Neural crest cell (in vitro differentiated cells): ENCODE data around the gene SPEG. TPM values are rescaled to one million over a fixed set of nuclear protein-coding genes. Genes with fewer than 3 reads are reported as not detected.

Experiments used
- DNase-seq: peaks from one replicate; pipeline ENCODE4 v3.0.0; 2021; ENCODE audit warnings: low read depth, mixed read lengths, low spot score
- H3K27ac Mint-ChIP-seq: one replicate; pipeline ENCODE4 v1.8.0; 2021; ENCODE audit warnings: mild to moderate bottlenecking, mixed read lengths; ENCODE audit not compliant: unreplicated experiment
- H3K27me3 Mint-ChIP-seq: 2 replicates; pipeline ENCODE4 v1.8.0; 2021; ENCODE audit warnings: low read depth, mild to moderate bottlenecking, mixed read lengths
- H3K36me3 Mint-ChIP-seq: 2 replicates; pipeline ENCODE4 v1.8.0; 2021; ENCODE audit warnings: low read depth, mild to moderate bottlenecking, mixed read lengths
- H3K4me1 Mint-ChIP-seq: 2 replicates; pipeline ENCODE4 v1.8.0; 2021; ENCODE audit warnings: mixed read lengths
- H3K4me3 Mint-ChIP-seq: one replicate; pipeline ENCODE4 v1.8.0; 2021; ENCODE audit warnings: mild to moderate bottlenecking, mixed read lengths
- H3K9me3 Mint-ChIP-seq: 2 replicates; pipeline ENCODE4 v1.8.0; 2021; ENCODE audit warnings: mixed read lengths
- CTCF ChIP-seq: fragments of 200-600 bp; sonication (generic); conservative IDR thresholded peaks from 2 replicates; pipeline ENCODE4 v1.5.0; 2021; ENCODE audit warnings: antibody characterized with exemption, mild to moderate bottlenecking
- total RNA-seq: library from RNA; stranded (reverse); gene quantifications from 2 replicates; pipeline ENCODE4 v1.2.1, GENCODE V29; 2021

SPEG gene
- total RNA-seq, 1 donor from 2014 or later: 13.4 TPM

GRCh38 chr2:219422952-219423534, 11.6 kb upstream of the SPEG start:
- DNase-seq: no peak
- H3K4me1 Mint-ChIP-seq: peaks cover 4% of the 10 kb centered on the region
- TF ChIP-seq CTCF: no peak
- H3K4me3 Mint-ChIP-seq: no peak overlapping the region
- H3K27ac Mint-ChIP-seq: no peak overlapping the region
- no peaks in the 10 kb centered on the region for H3K36me3 Mint-ChIP-seq
- peaks cover 5% of the 10 kb centered on the region for H3K27me3 Mint-ChIP-seq
- no peaks in the 10 kb centered on the region for H3K9me3 Mint-ChIP-seq

GRCh38 chr2:219423652-219424377, 10.8 kb upstream of the SPEG start:
- no peak for DNase-seq
- TF ChIP-seq CTCF: no peak
- H3K27me3 Mint-ChIP-seq: peaks cover 5% of the 10 kb centered on the region
- no peak overlapping the region for H3K4me3 Mint-ChIP-seq
- H3K27ac Mint-ChIP-seq: no peak overlapping the region
- no peaks in the 10 kb centered on the region for H3K36me3 Mint-ChIP-seq
- no peaks in the 10 kb centered on the region for H3K9me3 Mint-ChIP-seq
- H3K4me1 Mint-ChIP-seq: peaks cover 4% of the 10 kb centered on the region

GRCh38 chr2:219425238-219426067, 9.2 kb upstream of the SPEG start:
- Mint-ChIP-seq H3K27ac (no peak overlapping the region), H3K4me1 (no peaks in the 10 kb centered on the region), H3K9me3 (no peaks in the 10 kb centered on the region), H3K36me3 (no peaks in the 10 kb centered on the region), H3K27me3 (no peaks in the 10 kb centered on the region), H3K4me3 (no peak overlapping the region)
- DNase-seq: no peak
- TF ChIP-seq CTCF: no peak

DNA sequence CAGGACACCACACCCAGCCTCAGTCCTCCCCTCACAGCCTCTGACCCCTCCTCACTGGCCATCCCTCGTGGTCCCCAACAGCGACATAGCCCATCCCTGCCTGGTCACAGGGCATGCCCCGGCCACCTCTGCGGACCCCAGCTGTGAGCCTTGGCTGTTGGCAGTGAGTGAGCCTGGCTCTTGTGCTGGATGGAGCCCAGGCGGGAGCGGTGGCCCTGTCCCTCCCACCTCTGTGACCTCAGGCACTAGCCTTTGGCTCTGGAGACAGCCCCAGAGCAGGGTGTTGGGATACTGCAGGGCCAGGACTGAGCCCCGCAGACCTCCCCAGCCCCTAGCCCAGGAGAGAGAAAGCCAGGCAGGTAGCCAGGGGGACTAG, 8.6 kb upstream of the SPEG start:
- no peak overlapping the region for H3K27ac Mint-ChIP-seq
- no peak for TF ChIP-seq CTCF
- no peak for DNase-seq

DNA sequence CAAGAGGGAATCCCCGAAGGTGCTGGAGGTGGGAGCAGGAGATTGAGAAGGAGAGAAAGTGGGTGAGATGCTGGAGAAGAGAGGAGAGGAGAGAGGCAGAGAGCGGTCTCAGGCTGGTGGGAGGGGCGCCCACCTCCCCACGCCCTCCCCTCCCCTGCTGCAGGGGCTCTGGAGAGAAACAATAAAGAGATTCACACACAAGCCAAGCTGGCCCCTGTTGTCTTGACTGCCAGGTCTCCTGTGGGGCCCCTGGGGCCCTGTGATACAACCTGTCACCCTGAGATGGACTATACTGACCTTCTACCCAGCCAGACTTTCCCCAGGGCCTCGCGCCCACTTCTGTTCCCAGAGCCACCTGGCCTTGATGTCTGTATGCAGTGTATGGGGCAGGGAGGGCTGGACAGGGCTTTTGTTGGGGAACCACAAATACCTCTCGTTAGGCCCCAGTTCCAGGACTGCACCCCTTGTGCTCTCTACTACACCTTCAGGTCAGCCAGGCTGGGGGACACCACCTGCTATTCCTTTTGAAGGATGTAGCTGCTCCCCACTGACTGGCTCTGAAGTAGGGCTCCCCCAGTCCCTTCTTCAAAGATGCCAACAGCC, 8.0 kb upstream of the SPEG start:
- DNase-seq: no peak

More for the DNA sequence above, 8.6 kb upstream of the SPEG start:
- Mint-ChIP-seq H3K9me3 (no peaks in the 10 kb centered on the region), H3K4me3 (no peak overlapping the region), H3K4me1 (no peaks in the 10 kb centered on the region), H3K27me3 (no peaks in the 10 kb centered on the region), H3K36me3 (no peaks in the 10 kb centered on the region)

More for the DNA sequence above, 8.0 kb upstream of the SPEG start:
- H3K9me3 Mint-ChIP-seq: no peaks in the 10 kb centered on the region
- H3K27ac Mint-ChIP-seq: no peak overlapping the region
- no peaks in the 10 kb centered on the region for H3K4me1 Mint-ChIP-seq
- no peak overlapping the region for H3K4me3 Mint-ChIP-seq
- H3K36me3 Mint-ChIP-seq: no peaks in the 10 kb centered on the region
- TF ChIP-seq CTCF: no peak
- H3K27me3 Mint-ChIP-seq: peaks cover under 1% of the 10 kb centered on the region
